Upper lobe of left lung (tissue), 6 donors: ENCODE measurements around the gene PUS1. TPM values are rescaled to one million over a fixed set of nuclear protein-coding genes. Genes with fewer than 3 reads are reported as not detected.

ENCODE experiments used
- ATAC-seq, 2 donors: fragments of 200-7000 bp; cut with Tn5 transposase; one replicate each; pipeline ENCODE4 v1.9.1; 2022; ENCODE audit warnings: mild to moderate bottlenecking in 2 of 2, moderate library complexity in 2 of 2; ENCODE audit not compliant: low FRiP score in 2 of 2
- DNase-seq, 2 donors: peaks; one replicate each; pipeline ENCODE4 v3.0.0-alpha.2; 2019 to 2020
- H3K27ac ChIP-seq, 4 donors: fragments of 200-600 bp; sonication (generic); one replicate each; pipeline ENCODE4 v1.5.1; 2016 to 2019
- H3K27me3 ChIP-seq, 4 donors: fragments of 200-600 bp; sonication (generic); one replicate each; pipeline ENCODE4 v1.5.1; 2017 to 2019
- H3K36me3 ChIP-seq, 4 donors: fragments of 200-600 bp; sonication (generic); one replicate each; pipeline ENCODE4 v1.5.1; 2016 to 2019
- H3K4me1 ChIP-seq, 4 donors: fragments of 200-600 bp; sonication (generic); one replicate each; pipeline ENCODE4 v1.5.1; 2018 to 2019
- H3K4me3 ChIP-seq, 4 donors: fragments of 200-600 bp; sonication (generic); one replicate each; pipeline ENCODE4 v1.5.1; 2017 to 2019; ENCODE audit warnings: mild to moderate bottlenecking in 2 of 4, moderate library complexity in 1 of 4
- H3K9me3 ChIP-seq, 4 donors: fragments of 200-600 bp; sonication (generic); one replicate each; pipeline ENCODE4 v1.5.1; 2018 to 2019
- EP300 ChIP-seq, 4 donors: sonication (generic); formaldehyde crosslinking; IDR thresholded peaks; one replicate each; pipeline ENCODE4 v1.5.1; 2017; ENCODE audit warnings: antibody characterized with exemption in 4 of 4, control low read depth in 2 of 4
- POLR2A ChIP-seq, 4 donors: fragments of 450-650 bp; IDR thresholded peaks; one replicate each; pipeline ENCODE4 v1.5.1; 2016 to 2017; ENCODE audit warnings: antibody characterized with exemption in 4 of 4, mild to moderate bottlenecking in 2 of 4
- POLR2AphosphoS5 ChIP-seq, 2 donors: sonication (generic); formaldehyde crosslinking; IDR thresholded peaks; one replicate each; pipeline ENCODE4 v1.5.1; 2017; ENCODE audit warnings: antibody characterized with exemption in 2 of 2
- WGBS, 2 donors: methylation state at CpG; one replicate each; pipeline ENCODE4 v1.1.5; 2017 to 2018; 5-methylcytosine and 5-hydroxymethylcytosine counted together
- total RNA-seq, 6 donors: library from RNA; depleted of rRNA in 4 of 6; stranded (reverse); fragments of >200 nt in 4 of 6; gene quantifications; one replicate each; pipeline versions ENCODE4 v1.1.0 to v1.2.1, GENCODE V29; 2016 to 2021
- TF ChIP-seq, protein P1 (sequence below), 6 experiments: fragments of 450-650 bp in 4 of 6; fragments of 200-600 bp in 2 of 6; sonication (generic) in 2 of 6; IDR thresholded peaks; one replicate each; pipeline ENCODE4 v1.5.1; 2016 to 2019; ENCODE audit warnings: antibody characterized with exemption in 6 of 6
- donor health status: DM: no; HTN: no; CAD: no; lungs with moderate emphysema.
- donor health status: DM: no; HTN: yes; CAD: no; lungs with severe emphysema.

PUS1 gene
- total RNA-seq, 6 donors from 2014 or later, result 11.3 to 30.7 (median 22.5) TPM

DNA sequence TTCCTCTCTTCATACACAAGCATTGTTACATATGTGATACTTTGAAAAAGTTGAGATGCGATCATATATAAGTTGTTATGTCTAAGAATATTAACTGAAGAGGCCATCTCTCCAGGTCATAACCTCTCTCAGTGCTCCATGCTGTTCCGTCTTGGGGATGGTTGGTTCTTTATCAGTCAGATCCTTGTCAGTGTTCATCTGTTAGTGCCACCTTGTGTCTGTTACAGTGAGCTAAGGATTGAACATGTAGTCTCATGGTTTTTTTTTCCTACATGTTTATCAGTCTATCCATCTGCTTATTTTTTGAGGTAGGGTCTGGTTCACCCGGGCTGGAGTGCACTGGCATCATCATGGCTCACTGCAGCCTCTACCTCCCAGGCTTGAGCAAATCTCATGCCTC lies 51.2 kb downstream of the PUS1 start:
- DNase-seq, result no peak
- TF ChIP-seq EP300 (IDR thresholded peaks at IDR 0.05) (no peak), POLR2AphosphoS5 (IDR thresholded peaks at IDR 0.05) (no peak), POLR2A (IDR thresholded peaks at IDR 0.05) (no peak)
- TF ChIP-seq, protein P1, sequence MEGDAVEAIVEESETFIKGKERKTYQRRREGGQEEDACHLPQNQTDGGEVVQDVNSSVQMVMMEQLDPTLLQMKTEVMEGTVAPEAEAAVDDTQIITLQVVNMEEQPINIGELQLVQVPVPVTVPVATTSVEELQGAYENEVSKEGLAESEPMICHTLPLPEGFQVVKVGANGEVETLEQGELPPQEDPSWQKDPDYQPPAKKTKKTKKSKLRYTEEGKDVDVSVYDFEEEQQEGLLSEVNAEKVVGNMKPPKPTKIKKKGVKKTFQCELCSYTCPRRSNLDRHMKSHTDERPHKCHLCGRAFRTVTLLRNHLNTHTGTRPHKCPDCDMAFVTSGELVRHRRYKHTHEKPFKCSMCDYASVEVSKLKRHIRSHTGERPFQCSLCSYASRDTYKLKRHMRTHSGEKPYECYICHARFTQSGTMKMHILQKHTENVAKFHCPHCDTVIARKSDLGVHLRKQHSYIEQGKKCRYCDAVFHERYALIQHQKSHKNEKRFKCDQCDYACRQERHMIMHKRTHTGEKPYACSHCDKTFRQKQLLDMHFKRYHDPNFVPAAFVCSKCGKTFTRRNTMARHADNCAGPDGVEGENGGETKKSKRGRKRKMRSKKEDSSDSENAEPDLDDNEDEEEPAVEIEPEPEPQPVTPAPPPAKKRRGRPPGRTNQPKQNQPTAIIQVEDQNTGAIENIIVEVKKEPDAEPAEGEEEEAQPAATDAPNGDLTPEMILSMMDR (IDR thresholded peaks at IDR 0.05), result no peak
- Histone ChIP-seq H3K27ac (no peak overlapping the region), H3K36me3 (peaks cover 16 to 60% (median 39%) of the 10 kb centered on the region in 4 donors), H3K9me3 (no peaks in the 10 kb centered on the region), H3K4me1 (no peaks in the 10 kb centered on the region), H3K4me3 (no peak overlapping the region), H3K27me3 (no peaks in the 10 kb centered on the region)
- 84 to 88% methylated on average over 3 of the region's 3 CpGs for WGBS, 2 donors
- ATAC-seq, result no peak

DNA sequence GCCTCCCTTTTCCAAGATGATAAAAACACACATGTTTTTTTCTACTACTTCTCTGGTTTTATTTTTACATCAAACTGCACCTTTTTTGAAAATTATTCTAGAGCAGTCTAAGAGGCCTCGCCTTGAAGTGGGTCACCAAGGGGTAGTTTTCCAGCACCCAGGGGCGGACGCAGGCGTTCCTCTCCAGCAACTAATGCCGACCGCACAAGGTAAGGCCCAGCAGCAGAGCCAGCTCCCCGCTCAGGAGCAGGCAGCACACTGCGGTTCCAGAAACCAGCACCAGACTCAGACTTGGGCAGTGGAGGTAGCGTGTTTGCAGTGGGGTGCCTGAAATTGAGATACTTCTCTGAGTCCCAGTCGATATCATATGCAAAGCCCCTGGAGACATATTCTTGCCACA lies 52.3 kb downstream of the PUS1 start:
- ATAC-seq, result no peak

DNA sequence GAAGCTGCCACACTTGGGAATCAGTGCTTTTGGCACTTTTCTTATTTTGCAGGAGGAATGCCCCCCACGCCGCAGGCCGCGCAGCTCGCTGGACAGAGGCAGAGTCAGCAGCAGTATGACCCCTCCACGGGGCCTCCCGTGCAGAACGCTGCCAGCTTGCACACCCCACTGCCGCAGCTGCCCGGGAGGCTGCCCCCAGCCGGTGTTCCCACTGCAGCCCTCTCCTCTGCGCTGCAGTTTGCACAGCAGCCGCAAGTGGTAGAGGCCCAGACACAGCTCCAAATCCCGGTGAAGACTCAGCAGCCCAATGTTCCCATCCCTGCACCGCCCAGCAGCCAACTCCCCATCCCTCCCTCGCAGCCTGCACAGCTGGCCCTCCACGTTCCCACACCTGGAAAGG lies 53.0 kb downstream of the PUS1 start:
- no peak overlapping the region for H3K27ac ChIP-seq
- TF ChIP-seq EP300 (IDR thresholded peaks at IDR 0.05) (no peak), POLR2A (IDR thresholded peaks at IDR 0.05) (no peak)
- TF ChIP-seq, protein P1 (IDR thresholded peaks at IDR 0.05), result no peak
- WGBS, 2 donors, result 95 to 96% methylated on average over 14 to 17 of the region's 17 CpGs
- H3K36me3 ChIP-seq, result peaks cover 16 to 78% (median 52%) of the 10 kb centered on the region in 4 donors
- H3K4me3 ChIP-seq, result no peak overlapping the region
- no peaks in the 10 kb centered on the region for H3K9me3 ChIP-seq
- DNase-seq, result peak in 1 of 2 donors; percentile 73
- H3K27me3 ChIP-seq, result no peaks in the 10 kb centered on the region
- no peak for ATAC-seq
- peaks cover 0 to 7% (median 0%) of the 10 kb centered on the region in 4 donors for H3K4me1 ChIP-seq

More for the DNA sequence above, 52.3 kb downstream of the PUS1 start:
- peaks cover 0 to 3% (median 0%) of the 10 kb centered on the region in 4 donors for H3K4me1 ChIP-seq
- no peaks in the 10 kb centered on the region for H3K27me3 ChIP-seq
- H3K27ac ChIP-seq, result no peak overlapping the region
- H3K9me3 ChIP-seq, result no peaks in the 10 kb centered on the region
- 97% methylated on average over 10 of the region's 10 CpGs for WGBS, 2 donors
- TF ChIP-seq EP300 (IDR thresholded peaks at IDR 0.05), result no peak
- TF ChIP-seq, protein P1 (IDR thresholded peaks at IDR 0.05), result no peak
- TF ChIP-seq POLR2A (IDR thresholded peaks at IDR 0.05), result no peak
- TF ChIP-seq POLR2AphosphoS5 (IDR thresholded peaks at IDR 0.05), result no peak
- H3K4me3 ChIP-seq, result no peak overlapping the region
- peaks cover 16 to 72% (median 46%) of the 10 kb centered on the region in 4 donors for H3K36me3 ChIP-seq
- no peak for DNase-seq

DNA sequence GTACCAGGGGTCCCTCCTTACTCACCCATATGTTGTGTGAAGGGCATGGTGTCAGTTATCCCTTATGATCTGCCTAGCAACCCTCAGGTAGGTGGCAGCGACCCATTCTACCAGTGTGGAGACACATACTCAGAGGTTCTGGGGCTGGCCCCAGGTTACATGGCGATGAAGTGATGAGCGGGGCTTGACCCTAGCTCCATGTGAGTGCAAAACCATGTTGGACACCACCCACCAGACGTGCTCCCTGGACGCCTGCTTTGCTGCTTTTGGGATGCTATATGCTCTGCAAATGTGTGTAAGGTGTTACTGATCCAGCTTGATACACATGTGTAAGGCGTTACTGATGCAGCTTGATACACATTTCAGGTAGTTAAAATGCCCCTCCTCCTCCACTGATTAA lies 54.0 kb downstream of the PUS1 start:
- Histone ChIP-seq H3K9me3 (no peaks in the 10 kb centered on the region), H3K4me1 (peaks cover 0 to 7% (median 0%) of the 10 kb centered on the region in 4 donors), H3K36me3 (peaks cover 20 to 88% (median 61%) of the 10 kb centered on the region in 4 donors), H3K27ac (no peak overlapping the region), H3K4me3 (no peak overlapping the region), H3K27me3 (no peaks in the 10 kb centered on the region)
- ATAC-seq (no peak), DNase-seq (no peak)
- TF ChIP-seq, protein P1 (IDR thresholded peaks at IDR 0.05), result no peak
- 93 to 98% methylated on average over 6 of the region's 6 CpGs for WGBS, 2 donors

DNA sequence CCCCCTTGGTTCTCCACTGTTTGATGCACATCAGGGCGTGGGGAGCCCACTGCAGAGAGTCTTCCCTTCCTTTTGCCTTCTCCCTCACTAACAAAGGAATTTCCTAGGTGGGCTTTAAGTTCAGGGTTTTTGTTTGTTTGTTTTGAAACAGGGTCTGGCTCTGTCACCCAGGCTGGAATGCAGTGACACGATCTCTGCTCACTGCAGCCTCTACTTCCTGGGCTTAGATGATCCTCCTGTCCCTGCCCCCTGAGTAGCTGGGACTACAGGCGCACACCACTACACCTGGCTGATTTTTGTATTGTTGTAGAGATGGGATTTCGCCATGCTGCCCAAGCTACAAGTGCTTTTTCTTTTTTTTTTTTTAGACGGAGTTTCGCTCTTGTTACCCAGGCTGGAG lies 54.5 kb downstream of the PUS1 start:
- H3K27me3 ChIP-seq, result no peaks in the 10 kb centered on the region
- peaks cover 0 to 7% (median 0%) of the 10 kb centered on the region in 4 donors for H3K4me1 ChIP-seq
- DNase-seq, result no peak
- TF ChIP-seq POLR2AphosphoS5 (IDR thresholded peaks at IDR 0.05), result no peak
- TF ChIP-seq, protein P1 (IDR thresholded peaks at IDR 0.05), result no peak
- TF ChIP-seq POLR2A (IDR thresholded peaks at IDR 0.05), result no peak
- TF ChIP-seq EP300 (IDR thresholded peaks at IDR 0.05), result no peak
- no peak overlapping the region for H3K27ac ChIP-seq
- 87 to 89% methylated on average over 6 of the region's 6 CpGs for WGBS, 2 donors
- no peak for ATAC-seq
- no peak overlapping the region for H3K4me3 ChIP-seq
- H3K9me3 ChIP-seq, result no peaks in the 10 kb centered on the region
- peaks cover 24 to 93% (median 65%) of the 10 kb centered on the region in 4 donors for H3K36me3 ChIP-seq
